ENCODE results near the gene ACCS. TPM values are rescaled to one million over a fixed set of nuclear protein-coding genes. Genes with fewer than 3 reads are reported as not detected.

The ACCS gene
- total RNA-seq, 2 experiments from 2014 or later: 16.2 to 16.6 TPM

DNA sequence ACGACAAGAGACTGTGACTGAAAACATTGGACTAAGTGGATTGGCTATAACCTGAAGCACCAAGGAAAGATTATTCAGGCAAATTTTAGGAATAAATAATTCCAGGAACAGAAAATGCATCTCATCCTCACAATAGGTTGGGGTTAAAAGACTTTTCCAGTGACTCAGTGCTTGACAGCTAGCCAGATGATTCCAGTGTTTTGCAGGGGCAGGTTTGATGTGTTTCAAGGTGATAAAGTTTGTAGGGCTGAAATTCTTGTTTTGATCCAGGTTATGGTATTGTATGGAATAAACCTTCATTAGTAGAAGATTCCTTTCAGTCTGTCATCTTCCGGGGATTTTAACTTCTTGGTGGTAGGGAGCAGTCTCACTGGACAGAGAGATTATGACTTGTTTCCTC is 31.8 kb downstream of the ACCS start:
- CTCF ChIA-PET: no interaction called here

DNA sequence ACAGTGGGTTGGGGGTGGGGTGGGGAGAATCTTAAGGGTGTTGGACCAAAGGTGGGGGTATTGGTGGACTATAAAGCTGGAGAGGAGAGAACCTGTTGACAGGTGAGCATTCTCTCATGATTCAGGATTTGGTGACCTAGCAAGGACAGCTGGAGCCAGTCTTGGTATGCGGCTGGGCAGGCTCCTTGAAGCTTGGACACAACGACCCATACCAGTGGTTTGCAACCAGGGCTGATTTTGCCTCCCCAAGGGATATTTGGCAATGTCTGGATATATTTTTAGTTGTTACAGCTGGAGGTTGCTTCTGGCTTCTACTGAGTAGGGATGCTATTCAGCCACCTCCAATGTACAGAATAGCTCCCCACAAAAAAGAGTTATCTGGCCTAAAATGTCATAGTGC is 35.0 kb downstream of the ACCS start:
- no peak overlapping the region for H3K4me3 Mint-ChIP-seq
- H3K27ac Mint-ChIP-seq: no peak overlapping the region
- intact Hi-C loops (cut with micrococcal nuclease): no loop called here
- H3K4me1 Mint-ChIP-seq (ENCODE audit: low read depth): peaks cover 36% of the 10 kb centered on the region
- no peaks in the 10 kb centered on the region for H3K27me3 Mint-ChIP-seq (ENCODE audit: low read depth)
- no peaks in the 10 kb centered on the region for H3K9me3 Mint-ChIP-seq
- DNase-seq: no peak
- CTCF ChIA-PET: interaction anchor here (1.0 kb wide), 1 partner anchor 91 kb away, joined by 3 read pairs; no protein-coding TSS in a partner anchor
- peaks cover 1% of the 10 kb centered on the region for H3K36me3 Mint-ChIP-seq (ENCODE audit: low read depth)

More for the DNA sequence above, 31.8 kb downstream of the ACCS start:
- peaks cover 37% of the 10 kb centered on the region for H3K4me1 Mint-ChIP-seq (ENCODE audit: low read depth)
- intact Hi-C loops (cut with micrococcal nuclease): loop anchor here (5.0 to 10.0 kb wide), 2 partner anchors 94 to 517 kb away; no protein-coding TSS in a partner anchor
- H3K36me3 Mint-ChIP-seq (ENCODE audit: low read depth): peaks cover 1% of the 10 kb centered on the region
- no peak overlapping the region for H3K4me3 Mint-ChIP-seq
- DNase-seq: no peak
- no peaks in the 10 kb centered on the region for H3K9me3 Mint-ChIP-seq
- no peak overlapping the region for H3K27ac Mint-ChIP-seq
- H3K27me3 Mint-ChIP-seq (ENCODE audit: low read depth): no peaks in the 10 kb centered on the region

DNA sequence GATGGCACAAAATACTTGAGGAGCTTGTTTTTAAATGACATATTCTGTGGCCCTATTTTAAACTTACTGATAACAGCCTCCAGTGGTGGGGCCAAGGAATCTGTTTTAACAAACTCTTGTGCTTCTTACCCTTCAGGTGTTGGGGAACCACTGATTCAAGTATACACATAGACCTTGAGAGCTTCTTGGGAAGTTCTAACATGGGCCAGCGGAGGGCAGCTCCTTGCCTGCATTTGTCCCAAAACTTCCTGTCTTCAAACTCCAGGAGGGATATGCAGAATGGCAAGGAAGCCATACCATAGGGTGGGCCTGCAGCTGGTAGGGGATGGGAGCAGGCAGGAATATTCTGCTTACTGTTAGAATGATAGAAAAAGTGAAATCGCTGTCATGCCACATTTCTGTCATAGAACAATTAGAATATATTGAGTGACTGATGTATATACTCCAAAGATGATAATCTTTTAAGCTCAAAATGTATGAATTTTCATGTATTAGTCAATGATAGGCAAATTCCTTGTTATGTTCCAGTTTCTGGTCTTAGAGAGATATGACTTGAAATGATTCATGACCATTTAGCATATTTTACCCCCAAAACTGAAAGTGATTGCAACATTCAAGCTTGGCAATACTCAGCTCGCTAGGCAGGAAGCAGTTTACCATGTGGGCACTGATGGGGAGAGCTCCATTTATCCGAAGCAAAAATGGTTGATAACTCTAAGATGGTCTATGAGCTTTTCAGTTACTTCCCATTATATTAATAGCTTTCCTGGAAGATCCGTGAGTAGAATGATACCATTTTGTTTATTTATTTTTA is 38.6 kb downstream of the ACCS start:
- intact Hi-C loops (cut with micrococcal nuclease): loop anchor here (1.0 kb wide), 1 partner anchor 426 kb away; no protein-coding TSS in a partner anchor
- Mint-ChIP-seq H3K9me3 (no peaks in the 10 kb centered on the region), H3K27ac (peak overlapping the region; percentile 13)

DNA sequence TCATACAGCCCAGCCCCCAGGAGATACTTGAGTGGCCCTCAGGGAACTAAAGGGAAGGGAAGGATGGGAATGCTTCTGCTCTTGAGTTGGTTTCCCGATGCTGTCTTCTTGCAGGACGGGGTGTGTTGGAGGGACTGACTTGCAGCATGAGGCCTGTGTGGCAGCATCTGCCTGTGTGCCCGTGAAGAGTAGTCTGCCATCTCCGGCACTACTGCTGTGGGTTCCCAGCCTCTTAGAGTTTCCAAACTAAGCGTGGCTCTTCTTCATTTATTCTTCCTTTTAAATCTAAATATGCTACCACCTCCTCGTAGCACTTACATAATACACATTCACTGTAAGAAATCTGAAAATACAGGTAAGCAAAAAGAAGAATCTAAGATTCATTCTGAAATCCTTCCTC is 42.2 kb downstream of the ACCS start:
- H3K27me3 Mint-ChIP-seq (ENCODE audit: low read depth): no peaks in the 10 kb centered on the region
- peaks cover 11% of the 10 kb centered on the region for H3K36me3 Mint-ChIP-seq (ENCODE audit: low read depth)
- DNase-seq: no peak
- no peaks in the 10 kb centered on the region for H3K9me3 Mint-ChIP-seq
- intact Hi-C loops (cut with micrococcal nuclease): no loop called here
- H3K4me1 Mint-ChIP-seq (ENCODE audit: low read depth): peaks cover 18% of the 10 kb centered on the region
- H3K4me3 Mint-ChIP-seq: no peak overlapping the region
- CTCF ChIA-PET: no interaction called here
- no peak overlapping the region for H3K27ac Mint-ChIP-seq

More for the DNA sequence above, 38.6 kb downstream of the ACCS start:
- CTCF ChIA-PET: interaction anchor here (0.6 to 4.3 kb wide), 9 partner anchors 9 to 419 kb away, joined by 3 to 60 read pairs (median 3); partner anchors contain the start of gene EXT2
- Mint-ChIP-seq H3K4me3 (no peak overlapping the region), H3K36me3 (ENCODE audit: low read depth) (no peaks in the 10 kb centered on the region), H3K27me3 (ENCODE audit: low read depth) (no peaks in the 10 kb centered on the region), H3K4me1 (ENCODE audit: low read depth) (peaks cover 26% of the 10 kb centered on the region)
- DNase-seq: no peak

DNA sequence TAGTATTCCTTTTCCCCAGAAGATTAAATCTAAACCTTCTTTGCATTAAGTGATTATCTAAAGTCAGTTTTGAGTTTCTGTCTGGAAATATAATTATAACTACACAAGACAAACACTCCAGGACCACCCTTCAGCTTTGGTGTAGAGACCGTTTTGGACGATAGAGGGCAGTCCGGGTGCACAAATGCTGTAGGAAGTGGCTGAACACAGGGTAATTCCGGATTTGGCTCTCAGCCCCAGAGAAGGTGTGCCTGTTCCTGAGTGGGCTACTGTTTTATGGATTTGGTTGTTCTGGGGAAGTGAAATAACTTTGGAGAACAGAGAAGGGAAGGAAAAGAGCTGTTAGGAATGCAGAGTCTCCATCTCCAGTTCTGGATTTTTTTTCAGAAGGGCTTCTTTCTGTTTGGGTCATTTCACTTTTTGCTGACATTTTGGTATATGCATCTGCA is 44.2 kb downstream of the ACCS start:
- intact Hi-C loops (cut with micrococcal nuclease): loop anchor here (1.0 kb wide), 3 partner anchors 15 to 428 kb away; partner anchors contain the start of gene EXT2
- Mint-ChIP-seq H3K36me3 (ENCODE audit: low read depth) (peaks cover 26% of the 10 kb centered on the region), H3K9me3 (no peaks in the 10 kb centered on the region), H3K27ac (no peak overlapping the region), H3K4me3 (no peak overlapping the region), H3K27me3 (ENCODE audit: low read depth) (no peaks in the 10 kb centered on the region), H3K4me1 (ENCODE audit: low read depth) (peaks cover 10% of the 10 kb centered on the region)
- CTCF ChIA-PET: interaction anchor here (1.0 to 2.4 kb wide), 9 partner anchors 8 to 413 kb away, joined by 3 to 12 read pairs (median 4); no protein-coding TSS in a partner anchor
- DNase-seq: peak; percentile 76

DNA sequence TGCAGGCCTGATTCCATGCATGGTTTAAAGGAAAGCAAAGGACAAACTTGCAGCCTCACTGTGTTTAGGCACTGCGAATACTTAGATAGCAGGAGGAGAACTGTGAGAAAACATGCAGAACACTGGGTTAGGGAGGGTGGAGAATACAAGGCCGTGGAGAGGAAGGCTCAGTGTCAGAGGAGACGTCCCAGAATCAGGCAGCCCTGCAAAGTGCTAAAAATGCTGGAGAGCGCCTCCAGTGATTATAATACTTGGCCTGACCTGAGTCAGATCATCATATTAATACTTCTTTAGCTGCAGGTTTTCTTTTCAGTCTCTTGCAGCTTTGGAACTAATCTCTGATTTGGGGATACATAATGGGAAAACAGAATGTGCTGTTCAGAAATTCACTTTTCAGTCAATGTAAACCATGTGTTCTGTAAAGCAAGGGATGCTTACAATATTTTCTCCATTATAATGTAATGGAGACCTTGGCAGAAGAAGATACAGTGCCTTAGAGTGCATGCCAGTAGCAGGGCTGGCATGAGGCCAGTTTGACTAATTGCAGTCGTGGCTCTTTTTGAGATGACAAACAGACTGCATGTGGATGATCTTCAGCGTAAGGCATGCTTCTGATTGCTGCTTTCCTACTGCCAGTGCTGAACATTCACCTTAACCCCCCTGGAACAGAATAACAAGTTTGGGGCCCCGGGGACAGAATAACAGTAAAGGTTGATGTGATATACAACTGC is 46.2 kb downstream of the ACCS start:
- intact Hi-C loops (cut with micrococcal nuclease): no loop called here
- peaks cover 42% of the 10 kb centered on the region for H3K36me3 Mint-ChIP-seq (ENCODE audit: low read depth)
- H3K9me3 Mint-ChIP-seq: no peaks in the 10 kb centered on the region
- H3K4me1 Mint-ChIP-seq (ENCODE audit: low read depth): peaks cover 10% of the 10 kb centered on the region
- DNase-seq: peak; percentile 39
- CTCF ChIA-PET: no interaction called here
- no peaks in the 10 kb centered on the region for H3K27me3 Mint-ChIP-seq (ENCODE audit: low read depth)
- no peak overlapping the region for H3K4me3 Mint-ChIP-seq
- no peak overlapping the region for H3K27ac Mint-ChIP-seq

DNA sequence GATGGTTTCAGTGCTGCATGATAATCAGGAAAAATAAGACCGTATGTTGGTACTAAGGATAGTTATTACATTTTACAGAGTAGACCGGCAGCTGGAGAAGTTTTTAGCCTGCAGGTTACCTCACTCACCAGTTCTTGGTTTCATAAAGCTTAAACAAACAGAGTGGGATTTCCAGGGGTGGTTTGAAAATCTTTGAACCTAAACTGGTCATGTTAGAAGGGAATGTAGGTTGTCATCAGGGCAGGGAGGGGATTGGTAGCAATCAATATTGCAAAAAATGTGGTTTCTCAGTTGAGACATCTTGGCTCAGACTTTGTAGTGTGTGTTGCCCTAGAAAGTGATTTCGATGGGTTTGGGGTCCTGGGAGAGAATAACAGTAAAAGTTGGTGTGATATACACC is 46.9 kb downstream of the ACCS start:
- CTCF ChIA-PET: no interaction called here
- H3K27ac Mint-ChIP-seq: no peak overlapping the region

DNA sequence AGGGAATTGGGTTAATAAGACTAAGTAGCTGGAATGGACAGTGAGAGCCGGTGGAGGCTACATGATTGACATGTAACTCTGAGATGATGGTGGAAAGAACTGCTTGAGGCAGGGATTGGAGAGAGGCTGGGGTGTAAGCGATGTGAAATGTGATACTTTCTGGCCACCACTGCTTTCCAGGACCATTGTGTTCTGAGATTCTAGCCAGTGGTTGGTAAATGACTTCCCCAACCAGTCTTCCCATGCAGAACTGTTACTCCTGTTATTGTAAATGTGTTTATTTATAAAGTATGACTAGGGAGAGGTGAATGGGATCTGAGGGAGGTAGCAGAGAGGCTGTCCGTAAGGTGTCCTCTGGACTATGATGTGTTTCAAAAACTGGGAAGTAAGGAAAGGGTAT is 47.5 kb downstream of the ACCS start:
- no peak for DNase-seq
- Mint-ChIP-seq H3K4me3 (no peak overlapping the region), H3K36me3 (ENCODE audit: low read depth) (peaks cover 47% of the 10 kb centered on the region), H3K9me3 (no peaks in the 10 kb centered on the region), H3K4me1 (ENCODE audit: low read depth) (peaks cover 10% of the 10 kb centered on the region), H3K27me3 (ENCODE audit: low read depth) (no peaks in the 10 kb centered on the region), H3K27ac (no peak overlapping the region)
- intact Hi-C loops (cut with micrococcal nuclease): no loop called here
- CTCF ChIA-PET: interaction anchor here (1.0 kb wide), 1 partner anchor 9 kb away, joined by 4 read pairs; no protein-coding TSS in a partner anchor

More for the DNA sequence above, 46.9 kb downstream of the ACCS start:
- H3K4me1 Mint-ChIP-seq (ENCODE audit: low read depth): peaks cover 10% of the 10 kb centered on the region
- no peak for DNase-seq
- no peak overlapping the region for H3K4me3 Mint-ChIP-seq
- intact Hi-C loops (cut with micrococcal nuclease): no loop called here
- no peaks in the 10 kb centered on the region for H3K27me3 Mint-ChIP-seq (ENCODE audit: low read depth)
- no peaks in the 10 kb centered on the region for H3K9me3 Mint-ChIP-seq
- peaks cover 46% of the 10 kb centered on the region for H3K36me3 Mint-ChIP-seq (ENCODE audit: low read depth)

DNA sequence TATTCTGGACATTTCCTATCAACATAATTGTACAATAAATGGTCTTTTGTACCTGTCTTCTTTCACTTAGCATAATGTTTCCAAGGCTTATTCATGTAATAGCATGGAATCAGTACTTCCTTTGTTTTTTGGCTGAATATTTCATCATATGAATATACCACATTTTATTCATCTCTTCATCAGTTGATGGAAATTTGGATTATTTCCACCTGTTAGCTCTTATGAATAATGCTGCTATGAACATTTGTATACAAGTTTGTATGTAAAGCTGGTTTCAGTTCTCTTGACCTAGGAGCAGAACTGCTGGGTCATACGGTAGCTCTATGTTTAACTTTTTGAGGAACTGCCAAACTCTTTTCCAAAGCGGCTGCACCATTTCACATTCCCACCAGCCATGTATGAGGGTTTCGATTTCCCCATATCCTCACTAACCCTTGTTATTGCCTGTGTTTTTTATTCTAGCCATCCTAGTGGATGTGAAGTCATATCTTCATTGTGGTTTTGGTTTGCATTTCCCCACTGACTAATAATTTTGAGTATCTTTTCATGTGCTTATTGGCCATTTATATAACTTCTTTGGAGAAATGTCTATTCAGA is 50.3 kb downstream of the ACCS start:
- H3K36me3 Mint-ChIP-seq (ENCODE audit: low read depth): peaks cover 48% of the 10 kb centered on the region
- intact Hi-C loops (cut with micrococcal nuclease): no loop called here

DNA sequence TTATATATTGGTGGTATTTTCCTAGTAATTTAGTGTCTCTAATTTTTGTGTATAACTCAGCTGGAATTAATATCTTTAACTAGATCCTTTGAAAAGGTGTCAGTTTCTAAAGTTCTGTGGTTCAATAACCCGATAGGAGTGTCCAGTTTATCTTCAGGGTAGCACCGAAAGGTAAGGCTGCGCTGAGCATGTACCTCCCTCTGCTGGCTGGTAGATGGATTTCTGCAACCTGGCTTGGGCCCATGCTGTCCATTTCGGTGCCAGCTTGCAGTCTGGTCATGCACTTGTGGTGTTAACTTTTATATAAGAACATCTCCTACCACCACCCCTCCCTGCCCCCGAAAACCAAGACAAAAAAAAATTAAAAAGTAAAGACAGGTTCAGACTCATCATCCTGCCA is 54.1 kb downstream of the ACCS start:
- intact Hi-C loops (cut with micrococcal nuclease): no loop called here
- Mint-ChIP-seq H3K27ac (no peak overlapping the region), H3K9me3 (no peaks in the 10 kb centered on the region), H3K36me3 (ENCODE audit: low read depth) (peaks cover 39% of the 10 kb centered on the region), H3K27me3 (ENCODE audit: low read depth) (no peaks in the 10 kb centered on the region), H3K4me3 (no peak overlapping the region), H3K4me1 (ENCODE audit: low read depth) (no peaks in the 10 kb centered on the region)
- no peak for DNase-seq
- CTCF ChIA-PET: interaction anchor here (0.6 to 2.4 kb wide), 7 partner anchors 10 to 802 kb away, joined by 3 to 9 read pairs (median 3); partner anchors contain the start of gene EXT2

More for the DNA sequence above, 50.3 kb downstream of the ACCS start:
- no peaks in the 10 kb centered on the region for H3K9me3 Mint-ChIP-seq
- no peak for DNase-seq
- peaks cover 5% of the 10 kb centered on the region for H3K4me1 Mint-ChIP-seq (ENCODE audit: low read depth)
- CTCF ChIA-PET: interaction anchor here (0.7 to 1.1 kb wide), 6 partner anchors 9 to 481 kb away, joined by 3 to 6 read pairs (median 3); no protein-coding TSS in a partner anchor
- H3K27me3 Mint-ChIP-seq (ENCODE audit: low read depth): no peaks in the 10 kb centered on the region
- no peak overlapping the region for H3K27ac Mint-ChIP-seq
- no peak overlapping the region for H3K4me3 Mint-ChIP-seq

DNA sequence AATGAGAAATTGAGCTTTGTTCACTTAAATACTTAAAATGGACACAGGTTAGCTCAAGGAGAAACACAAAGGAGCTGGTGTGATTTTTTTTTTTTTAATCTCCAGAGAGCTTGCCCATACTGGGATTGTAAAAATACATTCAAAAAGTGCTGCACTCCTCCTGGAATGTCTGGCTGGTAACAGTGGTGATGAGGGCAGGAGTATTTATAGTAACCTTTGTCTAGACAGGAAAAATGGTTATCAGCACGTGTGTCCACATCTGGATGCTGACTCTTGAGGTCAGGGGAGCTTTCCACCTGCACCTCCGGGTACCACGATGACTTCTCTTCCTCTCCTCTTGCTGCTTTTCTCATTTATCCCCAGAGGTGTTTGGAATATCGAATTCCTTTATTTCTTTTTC is 59.5 kb downstream of the ACCS start:
- Mint-ChIP-seq H3K4me3 (no peak overlapping the region), H3K27ac (no peak overlapping the region), H3K9me3 (no peaks in the 10 kb centered on the region), H3K27me3 (ENCODE audit: low read depth) (no peaks in the 10 kb centered on the region), H3K4me1 (ENCODE audit: low read depth) (no peaks in the 10 kb centered on the region), H3K36me3 (ENCODE audit: low read depth) (peaks cover 42% of the 10 kb centered on the region)
- intact Hi-C loops (cut with micrococcal nuclease): no loop called here
- no peak for DNase-seq
- CTCF ChIA-PET: interaction anchor here (0.7 to 1.1 kb wide), 3 partner anchors 16 to 34 kb away, joined by 3 to 4 read pairs (median 3); partner anchors contain the start of gene EXT2

DNA sequence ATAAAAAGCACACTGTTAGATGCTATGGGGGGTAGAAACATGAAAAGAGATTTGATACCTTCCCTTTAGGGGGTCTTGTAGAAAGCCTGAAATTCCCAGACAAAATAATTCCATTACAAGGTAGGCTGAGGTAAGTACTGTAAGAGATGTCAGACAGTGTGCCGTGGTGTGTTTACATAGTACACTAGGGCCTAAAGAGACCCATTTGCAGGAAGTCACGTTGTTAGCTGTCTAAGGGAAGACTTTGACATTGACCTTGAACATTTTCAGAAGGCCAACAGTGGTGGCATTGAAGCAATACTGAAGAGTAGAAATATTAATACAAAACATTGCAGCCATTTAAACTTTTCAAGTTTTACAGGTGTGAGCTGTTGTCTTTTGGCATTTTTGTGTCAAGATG is 60.2 kb downstream of the ACCS start:
- DNase-seq: no peak
- no peaks in the 10 kb centered on the region for H3K27me3 Mint-ChIP-seq (ENCODE audit: low read depth)
- intact Hi-C loops (cut with micrococcal nuclease): no loop called here
- no peak overlapping the region for H3K27ac Mint-ChIP-seq
- H3K4me1 Mint-ChIP-seq (ENCODE audit: low read depth): no peaks in the 10 kb centered on the region
- H3K36me3 Mint-ChIP-seq (ENCODE audit: low read depth): peaks cover 42% of the 10 kb centered on the region
- H3K4me3 Mint-ChIP-seq: no peak overlapping the region
- CTCF ChIA-PET: interaction anchor here (0.7 to 1.1 kb wide), 2 partner anchors 31 to 33 kb away, joined by 3 to 4 read pairs; partner anchors contain the start of gene EXT2
- no peaks in the 10 kb centered on the region for H3K9me3 Mint-ChIP-seq

Data from activated naive CD4-positive, alpha-beta T cell treated with anti-CD3 and anti-CD28 coated beads for 36 hours (primary cell).